H9 (cell line): ENCODE results near the gene CACNA2D4. TPM values are rescaled to one million over a fixed set of nuclear protein-coding genes. Genes with fewer than 3 reads are reported as not detected.

Experiments used
- DNase-seq: peaks from one replicate; pipeline ENCODE4 v3.0.0-alpha.2; 2017
- H2AFZ ChIP-seq: one replicate; pipeline ENCODE4 v1.6.1; 2013; ENCODE audit warnings: mild to moderate bottlenecking, low read length, control low read depth, moderate library complexity
- H2AK5ac ChIP-seq: 2 replicates; pipeline ENCODE4 v1.6.1; 2013; ENCODE audit warnings: low read length, control low read depth, mixed read lengths; ENCODE audit not compliant: insufficient read length
- H2BK120ac ChIP-seq: one replicate; pipeline ENCODE4 v1.6.1; 2013; ENCODE audit warnings: low read depth, mild to moderate bottlenecking, low read length, control low read depth, inconsistent platforms; ENCODE audit not compliant: poor library complexity, severe bottlenecking
- H2BK12ac ChIP-seq: 2 replicates; pipeline ENCODE4 v1.6.1; 2013; ENCODE audit warnings: low read length, control low read depth, mixed read lengths, low read depth; ENCODE audit not compliant: insufficient read length
- H2BK15ac ChIP-seq: 2 replicates; pipeline ENCODE4 v1.6.1; 2013; ENCODE audit warnings: low read depth, low read length, control low read depth
- H2BK20ac ChIP-seq: one replicate; pipeline ENCODE4 v1.6.1; 2013; ENCODE audit warnings: low read depth, mild to moderate bottlenecking, low read length, control low read depth, inconsistent platforms; ENCODE audit not compliant: poor library complexity, severe bottlenecking
- H2BK5ac ChIP-seq: 2 replicates; pipeline ENCODE4 v1.6.1; 2013; ENCODE audit warnings: low read length, control low read depth, mixed read lengths; ENCODE audit not compliant: insufficient read length
- H3K14ac ChIP-seq: 2 replicates; pipeline ENCODE4 v1.6.1; 2013; ENCODE audit warnings: low read length, control low read depth; ENCODE audit not compliant: insufficient read depth
- H3K18ac ChIP-seq: 2 replicates; pipeline ENCODE4 v1.6.1; 2013; ENCODE audit warnings: low read depth, mild to moderate bottlenecking, mixed read lengths, low read length, control low read depth; ENCODE audit not compliant: insufficient read length
- H3K23ac ChIP-seq: 2 replicates; pipeline ENCODE4 v1.6.1; 2013; ENCODE audit warnings: low read length, control low read depth, mixed read lengths, low read depth; ENCODE audit not compliant: insufficient read length
- H3K23me2 ChIP-seq: 2 replicates; pipeline ENCODE4 v1.6.1; 2013; ENCODE audit warnings: low read depth, mild to moderate bottlenecking, mixed read lengths, low read length, control low read depth; ENCODE audit not compliant: insufficient read length, poor library complexity, severe bottlenecking
- H3K27ac ChIP-seq: 2 replicates; pipeline ENCODE4 v1.5.1; 2013; ENCODE audit warnings: low read length, control low read depth, mixed read lengths, low read depth; ENCODE audit not compliant: insufficient read length
- H3K27me3 ChIP-seq: 2 replicates; pipeline ENCODE4 v1.6.1; 2013; ENCODE audit warnings: low read length, control low read depth, inconsistent platforms; ENCODE audit not compliant: insufficient read depth
- H3K4ac ChIP-seq: 2 replicates; pipeline ENCODE4 v1.6.1; 2013; ENCODE audit warnings: low read depth, mild to moderate bottlenecking, control low read depth, inconsistent platforms, low read length, moderate library complexity
- H3K4me1 ChIP-seq: 2 replicates; pipeline ENCODE4 v1.6.1; 2013; ENCODE audit warnings: low read length, control low read depth, inconsistent platforms; ENCODE audit not compliant: insufficient read depth
- H3K4me2 ChIP-seq: 2 replicates; pipeline ENCODE4 v1.6.1; 2013; ENCODE audit warnings: low read length, control low read depth, mixed read lengths; ENCODE audit not compliant: insufficient read length, insufficient read depth
- H3K56ac ChIP-seq: 2 replicates; pipeline ENCODE4 v1.6.1; 2013; ENCODE audit warnings: low read depth, mild to moderate bottlenecking, mixed read lengths, low read length, control low read depth; ENCODE audit not compliant: insufficient read length
- H3K79me1 ChIP-seq: 2 replicates; pipeline ENCODE4 v1.6.1; 2013; ENCODE audit warnings: low read depth, mild to moderate bottlenecking, moderate library complexity, low read length, control low read depth, inconsistent platforms; ENCODE audit not compliant: insufficient read depth, poor library complexity, severe bottlenecking
- H3K79me2 ChIP-seq: 2 replicates; pipeline ENCODE4 v1.6.1; 2013; ENCODE audit warnings: low read length, control low read depth, inconsistent platforms; ENCODE audit not compliant: insufficient read depth
- H3K9ac ChIP-seq: 2 replicates; pipeline ENCODE4 v1.6.1; 2013; ENCODE audit warnings: low read length, control low read depth, mixed read lengths; ENCODE audit not compliant: insufficient read length; ENCODE audit errors: extremely low read depth
- H3K9me3 ChIP-seq: one replicate; pipeline ENCODE4 v1.6.1; 2013; ENCODE audit warnings: low read depth, low read length, inconsistent platforms; ENCODE audit not compliant: control insufficient read depth
- H3T11ph ChIP-seq: one replicate; pipeline ENCODE4 v1.6.1; 2013; ENCODE audit warnings: mild to moderate bottlenecking, low read length, control low read depth, inconsistent platforms
- H4K20me1 ChIP-seq: one replicate; pipeline ENCODE4 v1.6.1; 2013; ENCODE audit not compliant: control insufficient read depth, insufficient read length, insufficient read depth
- H4K5ac ChIP-seq: 2 replicates; pipeline ENCODE4 v1.6.1; 2013; ENCODE audit warnings: low read depth, mild to moderate bottlenecking, mixed read lengths, low read length, control low read depth; ENCODE audit not compliant: insufficient read length
- H4K8ac ChIP-seq: replicated peaks from 2 replicates; pipeline ENCODE4 v1.6.1; 2013; ENCODE audit warnings: low read length, control low read depth, mixed read lengths, low read depth; ENCODE audit not compliant: insufficient read length
- H4K91ac ChIP-seq: 2 replicates; pipeline ENCODE4 v1.6.1; 2013; ENCODE audit warnings: low read depth, mild to moderate bottlenecking, moderate library complexity, mixed read lengths, low read length, control low read depth; ENCODE audit not compliant: insufficient read length
- H3K27ac Mint-ChIP-seq, 3 experiments: 2 replicates in 2 of 3; 3 replicates in 1 of 3; pipeline ENCODE4 v1.8.0; 2020 to 2021; ENCODE audit warnings: mixed read lengths in 3 of 3, mild to moderate bottlenecking in 1 of 3, moderate library complexity in 1 of 3
- H3K27me3 Mint-ChIP-seq: 2 replicates; pipeline ENCODE4 v1.8.0; 2021; ENCODE audit warnings: low read depth, mild to moderate bottlenecking, moderate library complexity, mixed read lengths
- H3K36me3 Mint-ChIP-seq, 3 experiments: 2 replicates in 2 of 3; 3 replicates in 1 of 3; pipeline ENCODE4 v1.8.0; 2020 to 2021; ENCODE audit warnings: low read depth in 3 of 3, mixed read lengths in 3 of 3; ENCODE audit not compliant: insufficient read depth in 1 of 3
- H3K4me1 Mint-ChIP-seq, 2 experiments: 2 replicates each; pipeline ENCODE4 v1.8.0; 2020; ENCODE audit warnings: mixed read lengths in 2 of 2
- H3K4me3 Mint-ChIP-seq, 2 experiments: 2 replicates in 1 of 2; 3 replicates in 1 of 2; pipeline ENCODE4 v1.8.0; 2020 to 2021; ENCODE audit warnings: mild to moderate bottlenecking in 2 of 2, mixed read lengths in 2 of 2, moderate library complexity in 1 of 2
- H3K9me3 Mint-ChIP-seq, 2 experiments: 2 replicates in 1 of 2; 3 replicates in 1 of 2; pipeline ENCODE4 v1.8.0; 2020; ENCODE audit warnings: mild to moderate bottlenecking in 2 of 2, mixed read lengths in 2 of 2, moderate library complexity in 1 of 2
- WGBS: extraction: QIAGEN DNeasy Blood & Tissue Kit; methylation state at CpG from one replicate; pipeline ENCODE4 v1.1.7; 2013; ENCODE audit warnings: missing lambda C conversion rate, low lambda C conversion rate, mixed read lengths; ENCODE audit not compliant: insufficient read length; ENCODE audit errors: extremely low coverage; 5-methylcytosine and 5-hydroxymethylcytosine counted together
- total RNA-seq: library from RNA; stranded (reverse); gene quantifications from 2 replicates; pipeline ENCODE4 v1.2.1, GENCODE V29; 2021
- TF ChIP-seq, protein P1 (sequence below): fragments of 200-600 bp; sonication (generic); conservative IDR thresholded peaks from 3 replicates; pipeline ENCODE4 v1.8.0; 2021; ENCODE audit warnings: antibody characterized with exemption, mild to moderate bottlenecking

Gene CACNA2D4
- total RNA-seq, 1 experiment from 2014 or later, result 0.79 TPM

DNA sequence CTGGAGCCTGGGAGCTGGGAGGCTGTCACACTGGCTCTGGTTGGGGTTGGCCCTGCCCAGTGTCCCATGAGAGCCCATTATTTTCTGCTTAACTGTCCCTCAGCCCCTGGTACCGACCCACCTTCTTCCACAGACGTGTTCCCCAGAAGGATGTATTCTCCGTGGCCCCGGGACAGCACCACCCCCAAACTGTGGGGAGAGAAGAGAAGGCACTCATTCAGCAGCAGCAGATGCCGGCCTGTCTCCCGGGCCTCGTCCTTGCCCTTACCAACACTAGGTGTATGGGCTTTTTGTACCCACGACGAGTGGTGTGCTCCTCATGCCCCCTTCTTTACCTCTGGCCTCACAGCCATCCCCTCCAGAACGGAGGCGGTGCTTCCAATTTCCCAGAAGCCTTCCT is 60.0 kb downstream of the CACNA2D4 start:
- Histone ChIP-seq H3K4ac (no peak overlapping the region), H2BK120ac (no peak overlapping the region), H4K20me1 (no peaks in the 10 kb centered on the region), H3T11ph (no peak overlapping the region), H3K23ac (no peak overlapping the region), H3K56ac (no peak overlapping the region), H3K9ac (no peak overlapping the region), H3K27me3 (no peaks in the 10 kb centered on the region), H2BK20ac (no peak overlapping the region), H2AFZ (no peak overlapping the region), H3K9me3 (no peaks in the 10 kb centered on the region), H3K4me2 (no peak overlapping the region), H3K27ac (no peak overlapping the region), H3K14ac (no peak overlapping the region), H3K79me1 (no peaks in the 10 kb centered on the region), H3K79me2 (no peaks in the 10 kb centered on the region), H2BK15ac (no peak overlapping the region), H3K18ac (no peak overlapping the region), H4K5ac (no peak overlapping the region), H2BK12ac (no peak overlapping the region), H3K23me2 (no peaks in the 10 kb centered on the region), H3K4me1 (no peaks in the 10 kb centered on the region), H2AK5ac (no peak overlapping the region), H4K91ac (no peak overlapping the region), H4K8ac (no peak overlapping the region), H2BK5ac (no peak overlapping the region)
- peaks cover 6% of the 10 kb centered on the region for H3K27me3 Mint-ChIP-seq
- H3K4me1 Mint-ChIP-seq, result no peaks in the 10 kb centered on the region
- TF ChIP-seq, protein P1, sequence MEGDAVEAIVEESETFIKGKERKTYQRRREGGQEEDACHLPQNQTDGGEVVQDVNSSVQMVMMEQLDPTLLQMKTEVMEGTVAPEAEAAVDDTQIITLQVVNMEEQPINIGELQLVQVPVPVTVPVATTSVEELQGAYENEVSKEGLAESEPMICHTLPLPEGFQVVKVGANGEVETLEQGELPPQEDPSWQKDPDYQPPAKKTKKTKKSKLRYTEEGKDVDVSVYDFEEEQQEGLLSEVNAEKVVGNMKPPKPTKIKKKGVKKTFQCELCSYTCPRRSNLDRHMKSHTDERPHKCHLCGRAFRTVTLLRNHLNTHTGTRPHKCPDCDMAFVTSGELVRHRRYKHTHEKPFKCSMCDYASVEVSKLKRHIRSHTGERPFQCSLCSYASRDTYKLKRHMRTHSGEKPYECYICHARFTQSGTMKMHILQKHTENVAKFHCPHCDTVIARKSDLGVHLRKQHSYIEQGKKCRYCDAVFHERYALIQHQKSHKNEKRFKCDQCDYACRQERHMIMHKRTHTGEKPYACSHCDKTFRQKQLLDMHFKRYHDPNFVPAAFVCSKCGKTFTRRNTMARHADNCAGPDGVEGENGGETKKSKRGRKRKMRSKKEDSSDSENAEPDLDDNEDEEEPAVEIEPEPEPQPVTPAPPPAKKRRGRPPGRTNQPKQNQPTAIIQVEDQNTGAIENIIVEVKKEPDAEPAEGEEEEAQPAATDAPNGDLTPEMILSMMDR, result no peak
- WGBS, result no CpG with 5 or more reads among the region's 11 CpGs
- peak; percentile 24 for DNase-seq
- no peak overlapping the region for H3K27ac Mint-ChIP-seq
- H3K4me3 Mint-ChIP-seq, result no peak overlapping the region
- no peaks in the 10 kb centered on the region for H3K36me3 Mint-ChIP-seq
- H3K9me3 Mint-ChIP-seq, result no peaks in the 10 kb centered on the region
